GM12878 (cell line): ENCODE results near the gene ZNF692. TPM values are rescaled to one million over a fixed set of nuclear protein-coding genes. Genes with fewer than 3 reads are reported as not detected.

Source experiments
- ATAC-seq: fragments of 200-7000 bp; cut with Tn5 transposase; 3 replicates; pipeline ENCODE4 v1.9.1; 2020; ENCODE audit warnings: mild to moderate bottlenecking, moderate library complexity
- BruUV-seq: library from RNA; stranded (reverse); fragments of 400-500 nt; replicated peaks from 2 replicates; lab custom pipeline; 2021; lab: Mats Ljungman, UMichigan
- CTCF ChIA-PET: fragments of 300-600 bp; sonication (Branson Sonifier 250); formaldehyde crosslinking; extraction: SDS; loops from one replicate; lab custom pipeline; 2021; ENCODE audit warnings: inconsistent platforms; lab: Yijun Ruan, JAX
- POLR2A ChIA-PET: fragments of 350-600 bp; formaldehyde crosslinking; extraction: SDS; loops from one replicate; lab custom pipeline; 2021; ENCODE audit warnings: inconsistent platforms; lab: Charles Lee
- RAD21 ChIA-PET: fragments of 300-600 bp; sonication (Branson Sonifier 250); formaldehyde crosslinking; loops from one replicate; lab custom pipeline; 2023; ENCODE audit warnings: antibody characterized with exemption; ENCODE audit not compliant: unreplicated experiment; lab: Charles Lee
- SMC1A ChIA-PET: fragments of 300-600 bp; sonication (Branson Sonifier 250); formaldehyde crosslinking; loops from one replicate; lab custom pipeline; 2023; ENCODE audit not compliant: unreplicated experiment, uncharacterized antibody; lab: Charles Lee
- DNase-seq: peaks from one replicate; pipeline ENCODE4 v3.0.0-alpha.2; 2011; ENCODE audit warnings: low read depth, low spot score
- FAIRE-seq: peaks from 3 replicates; lab custom pipeline; 2011; peaks lifted over from hg19 to GRCh38; lab: Jason Lieb, UNC
- H2AFZ ChIP-seq: 2 replicates; pipeline ENCODE4 v1.6.0; 2011; ENCODE audit warnings: low read depth, low read length, control low read depth; ENCODE audit not compliant: control insufficient read depth
- H3K27ac ChIP-seq: 2 replicates; pipeline ENCODE4 v1.5.1; 2011; ENCODE audit warnings: control low read depth; ENCODE audit not compliant: control insufficient read depth, insufficient read depth
- H3K27me3 ChIP-seq, 2 experiments: replicated peaks in 1 of 2; 2 replicates each; pipeline versions ENCODE4 v1.6.0 to v1.6.1; 2011; ENCODE audit warnings: low read length in 1 of 2; ENCODE audit not compliant: control insufficient read depth in 2 of 2, insufficient read depth in 2 of 2
- H3K36me3 ChIP-seq, 2 experiments: 2 replicates each; pipeline ENCODE4 v1.5.1; 2011; ENCODE audit warnings: low read length in 1 of 2; ENCODE audit not compliant: control insufficient read depth in 2 of 2, insufficient read depth in 2 of 2
- H3K4me1 ChIP-seq: 2 replicates; pipeline ENCODE4 v1.6.1; 2011; ENCODE audit warnings: mild to moderate bottlenecking, low read length, moderate library complexity, mixed read lengths; ENCODE audit not compliant: control insufficient read depth, insufficient read depth
- H3K4me2 ChIP-seq: 2 replicates; pipeline ENCODE4 v1.6.0; 2011; ENCODE audit warnings: control low read depth; ENCODE audit not compliant: control insufficient read depth, insufficient read depth
- H3K4me3 ChIP-seq: fragments of 200-600 bp; sonication (generic); 2 replicates; pipeline ENCODE4 v1.5.1; 2016
- H3K79me2 ChIP-seq: 2 replicates; pipeline ENCODE4 v1.6.0; 2011; ENCODE audit warnings: low read length; ENCODE audit not compliant: control insufficient read depth, insufficient read depth
- H3K9ac ChIP-seq: 2 replicates; pipeline ENCODE4 v1.8.0; 2011; ENCODE audit warnings: low read length, control low read depth, mixed read lengths; ENCODE audit not compliant: control insufficient read depth, insufficient read depth
- H3K9me3 ChIP-seq: replicated peaks from 3 replicates; pipeline ENCODE4 v1.5.1; 2011; ENCODE audit warnings: mild to moderate bottlenecking, low read length; ENCODE audit not compliant: control insufficient read depth, insufficient read depth
- H4K20me1 ChIP-seq: 2 replicates; pipeline ENCODE4 v1.6.0; 2011; ENCODE audit not compliant: control insufficient read depth, insufficient read depth
- BACH1 ChIP-seq: fragments of 450-650 bp; IDR thresholded peaks from 2 replicates; pipeline ENCODE4 v1.6.1; 2017; ENCODE audit warnings: mild to moderate bottlenecking, borderline replicate concordance
- CBFB ChIP-seq: IDR thresholded peaks from 2 replicates; pipeline ENCODE4 v1.6.1; 2016; ENCODE audit warnings: antibody characterized with exemption, low read depth
- CBX3 ChIP-seq: fragments of 200-600 bp; sonication (generic); IDR thresholded peaks from 2 replicates; pipeline ENCODE4 v1.6.1; 2016; ENCODE audit warnings: low read depth, borderline replicate concordance
- CHD1 ChIP-seq: IDR thresholded peaks from 2 replicates; pipeline ENCODE4 v1.6.1; 2012; ENCODE audit warnings: low read depth, low read length, improper control_type of control experiment
- EGR1 ChIP-seq, 2 experiments: IDR thresholded peaks; 1 replicate in 1 of 2; 2 replicates in 1 of 2; pipeline ENCODE4 v1.6.1; 2011 to 2012; ENCODE audit warnings: low read depth in 2 of 2, low read length in 2 of 2, borderline replicate concordance in 1 of 2, mild to moderate bottlenecking in 1 of 2, moderate library complexity in 1 of 2
- ETV6 ChIP-seq, 2 experiments: fragments of 450-650 bp in 1 of 2; IDR thresholded peaks in 1 of 2; conservative IDR thresholded peaks in 1 of 2; 2 replicates each; pipeline ENCODE4 v1.6.1; 2014; ENCODE audit warnings: antibody characterized with exemption in 1 of 2, borderline replicate concordance in 1 of 2, low read depth in 1 of 2, mild to moderate bottlenecking in 1 of 2, moderate library complexity in 1 of 2
- FOXK2 ChIP-seq: fragments of 450-650 bp; IDR thresholded peaks from 2 replicates; pipeline ENCODE4 v1.6.1; 2017; ENCODE audit warnings: mild to moderate bottlenecking, moderate library complexity
- IKZF1 ChIP-seq: fragments of 450-650 bp; conservative IDR thresholded peaks from 2 replicates; pipeline ENCODE4 v1.6.1; 2017; ENCODE audit warnings: antibody characterized with exemption, mild to moderate bottlenecking
- MEF2A ChIP-seq: IDR thresholded peaks from 2 replicates; pipeline ENCODE4 v1.6.1; 2011; ENCODE audit warnings: low read depth, mild to moderate bottlenecking, low read length, moderate library complexity; ENCODE audit not compliant: insufficient read depth
- NR2C2 ChIP-seq: IDR thresholded peaks from 2 replicates; pipeline ENCODE4 v1.6.1; 2011; ENCODE audit warnings: borderline replicate concordance, low read depth; ENCODE audit not compliant: control insufficient read depth, insufficient read length
- YY1 ChIP-seq: IDR thresholded peaks from 2 replicates; pipeline ENCODE4 v1.6.1; 2011; ENCODE audit warnings: low read depth, mild to moderate bottlenecking, low read length
- ZZZ3 ChIP-seq: IDR thresholded peaks from 2 replicates; pipeline ENCODE4 v1.6.1; 2011; ENCODE audit warnings: low read depth; ENCODE audit not compliant: control insufficient read depth, insufficient read length
- WGBS: methylation state at CpG from one replicate; pipeline ENCODE4 v1.1.6; 2016; ENCODE audit warnings: low lambda C conversion rate; ENCODE audit not compliant: insufficient replicate concordance, insufficient coverage; ENCODE audit errors: missing lambda C conversion rate; 5-methylcytosine and 5-hydroxymethylcytosine counted together
- in situ Hi-C: fragments of 300-500 bp; cut with MboI; formaldehyde crosslinking; loops from 9 replicates; pipeline ENCODE4 v1.14.3; 2018; ENCODE audit warnings: mixed read lengths
- intact Hi-C: fragments of 100-400 bp; cut with micrococcal nuclease; formaldehyde crosslinking; loops from one replicate; pipeline ENCODE4 v1.14.2; 2022; ENCODE audit not compliant: unreplicated experiment
- polyA plus RNA-seq, 11 experiments: library from polyadenylated mRNA; depleted of rRNA in 4 of 11; unstranded in 6 of 11; stranded (reverse) in 5 of 11; fragments of >200 nt; fragmentation: Nextera tagmentation in 4 of 11; fragmentation: Illumina TruSeq in 1 of 11; extraction: Ambion mirVana in 4 of 11; extraction: Trizol in 1 of 11; gene quantifications; 1 replicate in 1 of 11; 2 replicates in 10 of 11; pipeline versions ENCODE4 v1.2.1 to v1.2.3, GENCODE V29; 2011 to 2016; ENCODE audit warnings: inconsistent platforms in 2 of 11, missing spikeins in 2 of 11, low read depth in 1 of 11
- total RNA-seq, 4 experiments: library from RNA; depleted of rRNA in 3 of 4; stranded (reverse); fragments of >200 nt in 3 of 4; fragmentation: Illumina TruSeq in 1 of 4; extraction: Trizol in 1 of 4; gene quantifications; 2 replicates each; pipeline versions ENCODE4 v1.2.1 to v1.2.3, GENCODE V29; 2013 to 2021
- TF ChIP-seq, protein P1 (sequence below): fragments of 450-650 bp; IDR thresholded peaks from 2 replicates; pipeline ENCODE4 v1.6.1; 2017; ENCODE audit warnings: mild to moderate bottlenecking
- TF ChIP-seq, protein P2 (sequence below): fragments of 450-650 bp; IDR thresholded peaks from 2 replicates; pipeline ENCODE4 v1.6.1; 2014; ENCODE audit warnings: mild to moderate bottlenecking
- TF ChIP-seq, protein P3 (sequence below), 3 experiments: IDR thresholded peaks in 2 of 3; conservative IDR thresholded peaks in 1 of 3; 2 replicates each; pipeline ENCODE4 v1.5.1; 2011; ENCODE audit warnings: low read depth in 3 of 3, low read length in 3 of 3, mild to moderate bottlenecking in 3 of 3, control low read depth in 2 of 3, moderate library complexity in 2 of 3, inconsistent platforms in 1 of 3, mixed read lengths in 1 of 3; ENCODE audit not compliant: control insufficient read depth in 2 of 3, insufficient read depth in 1 of 3; ENCODE audit errors: extremely low read depth in 1 of 3
- TF ChIP-seq, protein P4 (sequence below): IDR thresholded peaks from 2 replicates; pipeline ENCODE4 v1.6.1; 2012; ENCODE audit warnings: low read depth, low read length, improper control_type of control experiment

ZNF692 gene
- total and polyA plus RNA-seq, 10 of the 15 experiments (the other 5 are each of a cell fraction or from before 2014, with no cell fraction given), result 5.3 to 76.6 (median 36.9) TPM

DNA sequence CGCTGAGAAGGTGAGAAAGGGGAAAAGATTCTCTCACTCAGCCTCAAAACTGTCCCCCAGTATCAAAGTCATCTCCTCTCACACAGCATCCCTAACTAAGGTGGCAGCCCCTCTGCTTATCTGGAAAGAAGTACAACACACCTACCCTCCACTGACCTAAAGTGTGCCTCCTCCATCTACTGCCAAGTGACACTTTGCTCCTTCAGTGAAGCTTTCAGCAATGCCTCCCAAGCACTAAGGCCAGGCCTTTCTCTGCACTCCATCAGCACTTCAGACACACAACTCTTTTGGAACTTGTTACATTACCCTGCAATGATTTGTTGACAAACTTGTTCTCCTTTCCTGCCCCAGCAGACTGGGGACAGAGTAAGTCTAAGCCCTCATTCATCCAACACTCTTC is 34.6 kb downstream of the ZNF692 start (continued):
- TF ChIP-seq, protein P1, sequence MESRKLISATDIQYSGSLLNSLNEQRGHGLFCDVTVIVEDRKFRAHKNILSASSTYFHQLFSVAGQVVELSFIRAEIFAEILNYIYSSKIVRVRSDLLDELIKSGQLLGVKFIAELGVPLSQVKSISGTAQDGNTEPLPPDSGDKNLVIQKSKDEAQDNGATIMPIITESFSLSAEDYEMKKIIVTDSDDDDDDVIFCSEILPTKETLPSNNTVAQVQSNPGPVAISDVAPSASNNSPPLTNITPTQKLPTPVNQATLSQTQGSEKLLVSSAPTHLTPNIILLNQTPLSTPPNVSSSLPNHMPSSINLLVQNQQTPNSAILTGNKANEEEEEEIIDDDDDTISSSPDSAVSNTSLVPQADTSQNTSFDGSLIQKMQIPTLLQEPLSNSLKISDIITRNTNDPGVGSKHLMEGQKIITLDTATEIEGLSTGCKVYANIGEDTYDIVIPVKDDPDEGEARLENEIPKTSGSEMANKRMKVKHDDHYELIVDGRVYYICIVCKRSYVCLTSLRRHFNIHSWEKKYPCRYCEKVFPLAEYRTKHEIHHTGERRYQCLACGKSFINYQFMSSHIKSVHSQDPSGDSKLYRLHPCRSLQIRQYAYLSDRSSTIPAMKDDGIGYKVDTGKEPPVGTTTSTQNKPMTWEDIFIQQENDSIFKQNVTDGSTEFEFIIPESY, result no peak
- TF ChIP-seq IKZF1, result no peak
- TF ChIP-seq, all 136 proteins: peak for 0

DNA sequence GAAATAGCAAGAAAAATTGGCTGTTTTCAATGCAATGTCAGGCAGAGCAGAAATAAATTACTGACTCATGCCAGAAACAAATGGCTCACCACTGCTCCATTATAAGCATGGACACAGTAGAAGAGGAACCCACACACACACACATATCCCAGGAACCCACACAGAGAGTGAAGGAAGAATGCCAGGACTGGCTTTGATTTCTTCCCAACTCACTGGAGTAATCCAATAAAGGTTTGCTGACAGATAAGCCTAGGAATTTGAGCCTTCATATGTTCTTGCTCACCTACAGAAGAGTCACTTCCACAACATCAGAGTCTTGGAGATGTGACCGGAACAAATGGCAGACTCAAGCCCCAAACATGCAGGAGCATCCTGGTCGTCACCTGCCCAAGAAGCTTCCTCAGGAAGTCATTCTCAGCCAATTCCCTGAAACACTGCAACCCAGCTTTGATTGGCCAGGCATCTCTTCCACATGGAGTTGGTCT is 35.3 kb downstream of the ZNF692 start:
- RAD21 ChIA-PET, result interaction anchor here (2.0 kb wide), 1 partner anchor 14 kb away, joined by 10 read pairs; the partner anchor contains the start of gene ZNF672
- H3K4me3 ChIP-seq, result peak overlapping the region; percentile 79; the same call in 1 of the 2 replicates
- CTCF ChIA-PET, result interaction anchor here (1.9 to 2.2 kb wide), 2 partner anchors 14 to 17 kb away, joined by 6 to 11 read pairs; partner anchors contain the start of gene ZNF672
- no peak for TF ChIP-seq CBFB
- TF ChIP-seq MEF2A, result no peak
- TF ChIP-seq, protein P2, sequence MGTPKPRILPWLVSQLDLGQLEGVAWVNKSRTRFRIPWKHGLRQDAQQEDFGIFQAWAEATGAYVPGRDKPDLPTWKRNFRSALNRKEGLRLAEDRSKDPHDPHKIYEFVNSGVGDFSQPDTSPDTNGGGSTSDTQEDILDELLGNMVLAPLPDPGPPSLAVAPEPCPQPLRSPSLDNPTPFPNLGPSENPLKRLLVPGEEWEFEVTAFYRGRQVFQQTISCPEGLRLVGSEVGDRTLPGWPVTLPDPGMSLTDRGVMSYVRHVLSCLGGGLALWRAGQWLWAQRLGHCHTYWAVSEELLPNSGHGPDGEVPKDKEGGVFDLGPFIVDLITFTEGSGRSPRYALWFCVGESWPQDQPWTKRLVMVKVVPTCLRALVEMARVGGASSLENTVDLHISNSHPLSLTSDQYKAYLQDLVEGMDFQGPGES, result no peak
- TF ChIP-seq, protein P3, sequence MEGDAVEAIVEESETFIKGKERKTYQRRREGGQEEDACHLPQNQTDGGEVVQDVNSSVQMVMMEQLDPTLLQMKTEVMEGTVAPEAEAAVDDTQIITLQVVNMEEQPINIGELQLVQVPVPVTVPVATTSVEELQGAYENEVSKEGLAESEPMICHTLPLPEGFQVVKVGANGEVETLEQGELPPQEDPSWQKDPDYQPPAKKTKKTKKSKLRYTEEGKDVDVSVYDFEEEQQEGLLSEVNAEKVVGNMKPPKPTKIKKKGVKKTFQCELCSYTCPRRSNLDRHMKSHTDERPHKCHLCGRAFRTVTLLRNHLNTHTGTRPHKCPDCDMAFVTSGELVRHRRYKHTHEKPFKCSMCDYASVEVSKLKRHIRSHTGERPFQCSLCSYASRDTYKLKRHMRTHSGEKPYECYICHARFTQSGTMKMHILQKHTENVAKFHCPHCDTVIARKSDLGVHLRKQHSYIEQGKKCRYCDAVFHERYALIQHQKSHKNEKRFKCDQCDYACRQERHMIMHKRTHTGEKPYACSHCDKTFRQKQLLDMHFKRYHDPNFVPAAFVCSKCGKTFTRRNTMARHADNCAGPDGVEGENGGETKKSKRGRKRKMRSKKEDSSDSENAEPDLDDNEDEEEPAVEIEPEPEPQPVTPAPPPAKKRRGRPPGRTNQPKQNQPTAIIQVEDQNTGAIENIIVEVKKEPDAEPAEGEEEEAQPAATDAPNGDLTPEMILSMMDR (IDR thresholded peaks at IDR 0.05 in 2 of 3, conservative IDR thresholded peaks at IDR 0.05 in 1 of 3; ENCODE audit: control insufficient read depth in 2 of 3, extremely low read depth in 1 of 3, insufficient read depth in 1 of 3, low read depth in 3 of 3, low read length in 3 of 3), result no peak
- TF ChIP-seq FOXK2, result no peak
- TF ChIP-seq CBX3, result no peak
- TF ChIP-seq NR2C2, result no peak
- no peak for TF ChIP-seq ZZZ3
- TF ChIP-seq, protein P4, sequence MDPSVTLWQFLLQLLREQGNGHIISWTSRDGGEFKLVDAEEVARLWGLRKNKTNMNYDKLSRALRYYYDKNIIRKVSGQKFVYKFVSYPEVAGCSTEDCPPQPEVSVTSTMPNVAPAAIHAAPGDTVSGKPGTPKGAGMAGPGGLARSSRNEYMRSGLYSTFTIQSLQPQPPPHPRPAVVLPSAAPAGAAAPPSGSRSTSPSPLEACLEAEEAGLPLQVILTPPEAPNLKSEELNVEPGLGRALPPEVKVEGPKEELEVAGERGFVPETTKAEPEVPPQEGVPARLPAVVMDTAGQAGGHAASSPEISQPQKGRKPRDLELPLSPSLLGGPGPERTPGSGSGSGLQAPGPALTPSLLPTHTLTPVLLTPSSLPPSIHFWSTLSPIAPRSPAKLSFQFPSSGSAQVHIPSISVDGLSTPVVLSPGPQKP, result no peak
- TF ChIP-seq ETV6 (conservative IDR thresholded peaks at IDR 0.05 in 1 of 2, IDR thresholded peaks at IDR 0.05 in 1 of 2; ENCODE audit: borderline replicate concordance in 1 of 2, low read depth in 1 of 2), result no peak
- TF ChIP-seq CHD1, result no peak
- no peak for TF ChIP-seq BACH1
- TF ChIP-seq YY1, result no peak
- no peak for TF ChIP-seq EGR1 (IDR thresholded peaks at IDR 0.05; ENCODE audit: borderline replicate concordance in 1 of 2, low read depth in 2 of 2, low read length in 2 of 2)

More for the DNA sequence above, 35.3 kb downstream of the ZNF692 start:
- SMC1A ChIA-PET, result interaction anchor here (1.6 to 5.5 kb wide), 2 partner anchors 15 to 18 kb away, joined by 6 to 36 read pairs; no protein-coding TSS in a partner anchor
- BruUV-seq, result no TSS peak
- Histone ChIP-seq H4K20me1 (no peaks in the 10 kb centered on the region; the same call in 1 of the 2 replicates), H3K27ac (no peak overlapping the region), H3K9ac (no peak overlapping the region), H2AFZ (no peak overlapping the region), H3K36me3 (peaks cover 2 to 19% of the 10 kb centered on the region in 2 experiments), H3K4me1 (peaks cover 22% of the 10 kb centered on the region), H3K27me3 (no peaks in the 10 kb centered on the region), H3K4me2 (peak overlapping the region; percentile 97), H3K9me3 (no peaks in the 10 kb centered on the region), H3K79me2 (peaks cover 40% of the 10 kb centered on the region)
- no peak for DNase-seq
- in situ Hi-C loops, result no loop called here
- POLR2A ChIA-PET, result interaction anchor here (2.2 kb wide), 1 partner anchor 15 kb away, joined by 17 read pairs; the partner anchor contains the start of gene ZNF672
- 71% methylated on average over 2 of the region's 2 CpGs for WGBS
- no peak for ATAC-seq
- intact Hi-C loops, result loop anchor here (5.0 kb wide), 1 partner anchor 581 kb away; no protein-coding TSS in a partner anchor
- FAIRE-seq, result no peak
